GM23338 (cell line): ENCODE results near the gene KCND2. TPM values are rescaled to one million over a fixed set of nuclear protein-coding genes. Genes with fewer than 3 reads are reported as not detected.

ENCODE experiments used
- ATAC-seq: fragments of 200-7000 bp; cut with Tn5 transposase; 3 replicates; pipeline ENCODE4 v1.9.1; 2020
- DNase-seq: peaks from one replicate; pipeline ENCODE4 v3.0.0-alpha.2; 2015; ENCODE audit warnings: low spot score
- H2AFZ ChIP-seq: fragments of 200-600 bp; sonication (generic); 2 replicates; pipeline ENCODE4 v1.8.0; 2016; ENCODE audit warnings: antibody characterized with exemption, mild to moderate bottlenecking, moderate library complexity
- H3F3A ChIP-seq: fragments of 200-600 bp; sonication (generic); replicated peaks from 2 replicates; pipeline ENCODE4 v1.8.0; 2017; ENCODE audit warnings: antibody characterized with exemption, mixed run types, low read depth
- H3K27ac ChIP-seq: fragments of 200-600 bp; sonication (generic); 2 replicates; pipeline ENCODE4 v1.6.1; 2016; ENCODE audit warnings: low read depth
- H3K27me3 ChIP-seq: fragments of 200-600 bp; sonication (generic); 2 replicates; pipeline ENCODE4 v1.8.0; 2016; ENCODE audit warnings: mild to moderate bottlenecking, mixed run types, moderate library complexity; ENCODE audit not compliant: insufficient read depth
- H3K36me3 ChIP-seq: fragments of 200-600 bp; sonication (generic); 2 replicates; pipeline ENCODE4 v1.8.0; 2016; ENCODE audit warnings: mild to moderate bottlenecking; ENCODE audit not compliant: insufficient read depth
- H3K4me1 ChIP-seq: fragments of 200-600 bp; sonication (generic); 2 replicates; pipeline ENCODE4 v1.8.0; 2016; ENCODE audit warnings: mild to moderate bottlenecking, moderate library complexity; ENCODE audit not compliant: insufficient read depth
- H3K4me2 ChIP-seq: fragments of 200-600 bp; sonication (generic); 2 replicates; pipeline ENCODE4 v1.7.1; 2017; ENCODE audit warnings: mixed run types
- H3K4me3 ChIP-seq: fragments of 200-600 bp; sonication (generic); 2 replicates; pipeline ENCODE4 v1.6.1; 2016; ENCODE audit warnings: mixed run types
- H3K79me2 ChIP-seq: fragments of 200-600 bp; sonication (generic); replicated peaks from 2 replicates; pipeline ENCODE4 v1.8.0; 2017; ENCODE audit warnings: mild to moderate bottlenecking; ENCODE audit not compliant: insufficient read depth
- H3K9me2 ChIP-seq: fragments of 200-600 bp; sonication (generic); 2 replicates; pipeline ENCODE4 v1.8.0; 2017; ENCODE audit not compliant: insufficient read depth
- H4K20me1 ChIP-seq: fragments of 200-600 bp; sonication (generic); replicated peaks from 2 replicates; pipeline ENCODE4 v1.8.0; 2017; ENCODE audit warnings: mild to moderate bottlenecking; ENCODE audit not compliant: insufficient read depth
- H3K27ac Mint-ChIP-seq: 2 replicates; pipeline ENCODE4 v1.8.0; 2020; ENCODE audit warnings: inconsistent platforms, mild to moderate bottlenecking, moderate library complexity, mixed read lengths
- H3K27me3 Mint-ChIP-seq: 3 replicates; pipeline ENCODE4 v1.8.0; 2022; ENCODE audit warnings: low read depth, mild to moderate bottlenecking, moderate library complexity, mixed read lengths, inconsistent platforms; ENCODE audit not compliant: insufficient read depth, poor library complexity
- H3K36me3 Mint-ChIP-seq: 3 replicates; pipeline ENCODE4 v1.8.0; 2021; ENCODE audit warnings: low read depth, mild to moderate bottlenecking, inconsistent platforms, moderate library complexity, mixed read lengths
- H3K4me1 Mint-ChIP-seq: 3 replicates; pipeline ENCODE4 v1.8.0; 2020; ENCODE audit warnings: mild to moderate bottlenecking, inconsistent platforms, mixed read lengths
- H3K4me3 Mint-ChIP-seq: 3 replicates; pipeline ENCODE4 v1.8.0; 2021; ENCODE audit warnings: moderate library complexity, mild to moderate bottlenecking, inconsistent platforms, mixed read lengths
- H3K9me3 Mint-ChIP-seq: 3 replicates; pipeline ENCODE4 v1.8.0; 2020; ENCODE audit warnings: moderate library complexity, mild to moderate bottlenecking, inconsistent platforms, mixed read lengths
- EZH2phosphoT487 ChIP-seq: fragments of 200-600 bp; sonication (generic); IDR thresholded peaks from one replicate; pipeline ENCODE4 v1.8.1; 2018; ENCODE audit warnings: antibody characterized with exemption; ENCODE audit not compliant: unreplicated experiment
- ZNF114 ChIP-seq: fragments of 250-450 bp; sonication (Bioruptor Pico); IDR thresholded peaks from 2 replicates; pipeline ENCODE4 v1.5.0; 2020; ENCODE audit warnings: mild to moderate bottlenecking, moderate library complexity
- polyA plus RNA-seq: library from polyadenylated mRNA; unstranded; fragments of >200 nt; fragmentation: Nextera tagmentation; extraction: Ambion mirVana; gene quantifications from 2 replicates; pipeline ENCODE4 v1.2.1, GENCODE V29; 2016
- total RNA-seq: library from RNA; depleted of rRNA; stranded (reverse); fragments of >200 nt; shearing (Covaris generic); gene quantifications from 2 replicates; pipeline ENCODE4 v1.2.3, GENCODE V29; 2014
- TF ChIP-seq, protein P1 (sequence below): fragments of 250-450 bp; sonication (Bioruptor Pico); IDR thresholded peaks from 2 replicates; pipeline ENCODE4 v1.5.0; 2020; ENCODE audit warnings: mild to moderate bottlenecking, moderate library complexity
- TF ChIP-seq, protein P2 (sequence below), 2 experiments: fragments of 200-600 bp in 1 of 2; sonication (generic) in 1 of 2; conservative IDR thresholded peaks; 2 replicates each; pipeline versions ENCODE4 v1.5.1 to v1.6.1; 2016 to 2017; ENCODE audit warnings: antibody characterized with exemption in 2 of 2, low read depth in 2 of 2, mild to moderate bottlenecking in 2 of 2, moderate library complexity in 1 of 2
- TF ChIP-seq, protein P3 (sequence below): IDR thresholded peaks from 2 replicates; pipeline ENCODE4 v1.6.1; 2016; ENCODE audit warnings: antibody characterized with exemption

The KCND2 gene
- total and polyA plus RNA-seq, 2 experiments from 2014 or later: 7.1 to 15.6 TPM

DNA sequence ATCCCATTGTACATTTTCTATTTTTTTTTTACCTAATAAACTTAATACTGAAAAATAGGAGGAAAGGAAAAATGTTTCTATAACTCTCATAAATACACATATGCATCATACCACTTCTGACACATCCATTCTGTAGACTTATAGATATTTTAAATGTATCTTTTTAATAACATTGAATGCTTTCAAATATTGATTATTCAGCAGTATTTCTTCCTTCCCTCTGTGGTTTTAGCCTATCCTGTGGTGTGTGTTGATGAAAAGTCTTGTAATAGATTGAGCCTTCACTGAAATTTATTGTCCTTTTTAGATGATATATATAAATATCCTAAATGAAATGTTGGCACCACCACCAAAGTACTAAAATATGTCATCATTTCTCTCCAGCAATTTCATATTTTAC is 366.9 kb downstream of the KCND2 start (continued):
- TF ChIP-seq, protein P1, sequence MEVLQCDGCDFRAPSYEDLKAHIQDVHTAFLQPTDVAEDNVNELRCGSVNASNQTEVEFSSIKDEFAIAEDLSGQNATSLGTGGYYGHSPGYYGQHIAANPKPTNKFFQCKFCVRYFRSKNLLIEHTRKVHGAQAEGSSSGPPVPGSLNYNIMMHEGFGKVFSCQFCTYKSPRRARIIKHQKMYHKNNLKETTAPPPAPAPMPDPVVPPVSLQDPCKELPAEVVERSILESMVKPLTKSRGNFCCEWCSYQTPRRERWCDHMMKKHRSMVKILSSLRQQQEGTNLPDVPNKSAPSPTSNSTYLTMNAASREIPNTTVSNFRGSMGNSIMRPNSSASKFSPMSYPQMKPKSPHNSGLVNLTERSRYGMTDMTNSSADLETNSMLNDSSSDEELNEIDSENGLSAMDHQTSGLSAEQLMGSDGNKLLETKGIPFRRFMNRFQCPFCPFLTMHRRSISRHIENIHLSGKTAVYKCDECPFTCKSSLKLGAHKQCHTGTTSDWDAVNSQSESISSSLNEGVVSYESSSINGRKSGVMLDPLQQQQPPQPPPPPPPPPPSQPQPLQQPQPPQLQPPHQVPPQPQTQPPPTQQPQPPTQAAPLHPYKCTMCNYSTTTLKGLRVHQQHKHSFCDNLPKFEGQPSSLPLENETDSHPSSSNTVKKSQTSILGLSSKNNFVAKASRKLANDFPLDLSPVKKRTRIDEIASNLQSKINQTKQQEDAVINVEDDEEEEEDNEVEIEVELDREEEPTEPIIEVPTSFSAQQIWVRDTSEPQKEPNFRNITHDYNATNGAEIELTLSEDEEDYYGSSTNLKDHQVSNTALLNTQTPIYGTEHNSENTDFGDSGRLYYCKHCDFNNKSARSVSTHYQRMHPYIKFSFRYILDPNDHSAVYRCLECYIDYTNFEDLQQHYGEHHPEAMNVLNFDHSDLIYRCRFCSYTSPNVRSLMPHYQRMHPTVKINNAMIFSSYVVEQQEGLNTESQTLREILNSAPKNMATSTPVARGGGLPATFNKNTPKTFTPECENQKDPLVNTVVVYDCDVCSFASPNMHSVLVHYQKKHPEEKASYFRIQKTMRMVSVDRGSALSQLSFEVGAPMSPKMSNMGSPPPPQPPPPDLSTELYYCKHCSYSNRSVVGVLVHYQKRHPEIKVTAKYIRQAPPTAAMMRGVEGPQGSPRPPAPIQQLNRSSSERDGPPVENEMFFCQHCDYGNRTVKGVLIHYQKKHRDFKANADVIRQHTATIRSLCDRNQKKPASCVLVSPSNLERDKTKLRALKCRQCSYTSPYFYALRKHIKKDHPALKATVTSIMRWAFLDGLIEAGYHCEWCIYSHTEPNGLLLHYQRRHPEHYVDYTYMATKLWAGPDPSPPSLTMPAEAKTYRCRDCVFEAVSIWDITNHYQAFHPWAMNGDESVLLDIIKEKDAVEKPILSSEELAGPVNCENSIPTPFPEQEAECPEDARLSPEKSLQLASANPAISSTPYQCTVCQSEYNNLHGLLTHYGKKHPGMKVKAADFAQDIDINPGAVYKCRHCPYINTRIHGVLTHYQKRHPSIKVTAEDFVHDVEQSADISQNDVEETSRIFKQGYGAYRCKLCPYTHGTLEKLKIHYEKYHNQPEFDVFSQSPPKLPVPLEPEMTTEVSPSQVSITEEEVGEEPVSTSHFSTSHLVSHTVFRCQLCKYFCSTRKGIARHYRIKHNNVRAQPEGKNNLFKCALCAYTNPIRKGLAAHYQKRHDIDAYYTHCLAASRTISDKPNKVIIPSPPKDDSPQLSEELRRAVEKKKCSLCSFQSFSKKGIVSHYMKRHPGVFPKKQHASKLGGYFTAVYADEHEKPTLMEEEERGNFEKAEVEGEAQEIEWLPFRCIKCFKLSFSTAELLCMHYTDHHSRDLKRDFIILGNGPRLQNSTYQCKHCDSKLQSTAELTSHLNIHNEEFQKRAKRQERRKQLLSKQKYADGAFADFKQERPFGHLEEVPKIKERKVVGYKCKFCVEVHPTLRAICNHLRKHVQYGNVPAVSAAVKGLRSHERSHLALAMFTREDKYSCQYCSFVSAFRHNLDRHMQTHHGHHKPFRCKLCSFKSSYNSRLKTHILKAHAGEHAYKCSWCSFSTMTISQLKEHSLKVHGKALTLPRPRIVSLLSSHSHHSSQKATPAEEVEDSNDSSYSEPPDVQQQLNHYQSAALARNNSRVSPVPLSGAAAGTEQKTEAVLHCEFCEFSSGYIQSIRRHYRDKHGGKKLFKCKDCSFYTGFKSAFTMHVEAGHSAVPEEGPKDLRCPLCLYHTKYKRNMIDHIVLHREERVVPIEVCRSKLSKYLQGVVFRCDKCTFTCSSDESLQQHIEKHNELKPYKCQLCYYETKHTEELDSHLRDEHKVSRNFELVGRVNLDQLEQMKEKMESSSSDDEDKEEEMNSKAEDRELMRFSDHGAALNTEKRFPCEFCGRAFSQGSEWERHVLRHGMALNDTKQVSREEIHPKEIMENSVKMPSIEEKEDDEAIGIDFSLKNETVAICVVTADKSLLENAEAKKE (CRISPR knock-in tag): no peak
- TF ChIP-seq, protein P2, sequence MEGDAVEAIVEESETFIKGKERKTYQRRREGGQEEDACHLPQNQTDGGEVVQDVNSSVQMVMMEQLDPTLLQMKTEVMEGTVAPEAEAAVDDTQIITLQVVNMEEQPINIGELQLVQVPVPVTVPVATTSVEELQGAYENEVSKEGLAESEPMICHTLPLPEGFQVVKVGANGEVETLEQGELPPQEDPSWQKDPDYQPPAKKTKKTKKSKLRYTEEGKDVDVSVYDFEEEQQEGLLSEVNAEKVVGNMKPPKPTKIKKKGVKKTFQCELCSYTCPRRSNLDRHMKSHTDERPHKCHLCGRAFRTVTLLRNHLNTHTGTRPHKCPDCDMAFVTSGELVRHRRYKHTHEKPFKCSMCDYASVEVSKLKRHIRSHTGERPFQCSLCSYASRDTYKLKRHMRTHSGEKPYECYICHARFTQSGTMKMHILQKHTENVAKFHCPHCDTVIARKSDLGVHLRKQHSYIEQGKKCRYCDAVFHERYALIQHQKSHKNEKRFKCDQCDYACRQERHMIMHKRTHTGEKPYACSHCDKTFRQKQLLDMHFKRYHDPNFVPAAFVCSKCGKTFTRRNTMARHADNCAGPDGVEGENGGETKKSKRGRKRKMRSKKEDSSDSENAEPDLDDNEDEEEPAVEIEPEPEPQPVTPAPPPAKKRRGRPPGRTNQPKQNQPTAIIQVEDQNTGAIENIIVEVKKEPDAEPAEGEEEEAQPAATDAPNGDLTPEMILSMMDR (conservative IDR thresholded peaks at IDR 0.05; ENCODE audit: low read depth in 2 of 2): no peak
- TF ChIP-seq EZH2phosphoT487: no peak
- TF ChIP-seq, protein P3, sequence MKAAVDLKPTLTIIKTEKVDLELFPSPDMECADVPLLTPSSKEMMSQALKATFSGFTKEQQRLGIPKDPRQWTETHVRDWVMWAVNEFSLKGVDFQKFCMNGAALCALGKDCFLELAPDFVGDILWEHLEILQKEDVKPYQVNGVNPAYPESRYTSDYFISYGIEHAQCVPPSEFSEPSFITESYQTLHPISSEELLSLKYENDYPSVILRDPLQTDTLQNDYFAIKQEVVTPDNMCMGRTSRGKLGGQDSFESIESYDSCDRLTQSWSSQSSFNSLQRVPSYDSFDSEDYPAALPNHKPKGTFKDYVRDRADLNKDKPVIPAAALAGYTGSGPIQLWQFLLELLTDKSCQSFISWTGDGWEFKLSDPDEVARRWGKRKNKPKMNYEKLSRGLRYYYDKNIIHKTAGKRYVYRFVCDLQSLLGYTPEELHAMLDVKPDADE: no peak

DNA sequence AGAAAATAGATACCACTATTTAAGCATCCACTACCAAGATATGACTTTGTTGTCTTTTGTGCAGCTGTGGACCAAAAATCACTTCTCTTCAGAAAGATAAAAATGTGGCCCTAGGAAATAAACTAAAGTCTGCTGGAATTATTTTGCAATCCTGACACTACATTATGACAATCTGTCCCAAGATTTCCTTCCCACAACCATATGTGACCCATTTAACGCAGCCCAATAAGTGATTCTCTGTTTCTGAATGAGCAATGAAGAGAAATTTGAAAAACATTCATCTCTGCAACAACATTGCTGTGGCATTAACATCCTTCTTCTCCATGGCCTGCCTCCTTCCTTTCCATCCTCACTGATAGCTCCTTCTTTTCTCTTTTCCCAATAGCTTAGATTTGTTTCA is 373.0 kb downstream of the KCND2 start:
- Histone ChIP-seq H4K20me1 (no peaks in the 10 kb centered on the region), H3K79me2 (no peaks in the 10 kb centered on the region), H3F3A (no peaks in the 10 kb centered on the region), H3K27ac (no peak overlapping the region), H3K9me2 (no peaks in the 10 kb centered on the region), H3K36me3 (no peaks in the 10 kb centered on the region), H3K4me1 (no peaks in the 10 kb centered on the region), H2AFZ (no peak overlapping the region), H3K4me3 (no peak overlapping the region), H3K4me2 (no peak overlapping the region), H3K27me3 (no peaks in the 10 kb centered on the region)
- ATAC-seq: no peak
- Mint-ChIP-seq H3K4me1 (0 out of 3 replicates have a peak, but pooled peaks cover 4% of the 10 kb centered on the region), H3K4me3 (no peak overlapping the region), H3K9me3 (peaks cover 11% of the 10 kb centered on the region), H3K27me3 (peaks cover 2% of the 10 kb centered on the region), H3K36me3 (peaks cover 9% of the 10 kb centered on the region; the same call in 2 of the 3 replicates), H3K27ac (no peak overlapping the region)
- DNase-seq: no peak
- TF ChIP-seq ZNF114 (CRISPR knock-in tag) (no peak), EZH2phosphoT487 (no peak)
- TF ChIP-seq, protein P2 (conservative IDR thresholded peaks at IDR 0.05; ENCODE audit: low read depth in 2 of 2): no peak
- TF ChIP-seq, protein P3: no peak
